Cerebellar cortex (tissue), 1 donor: ENCODE measurements around the gene VARS2.
A peak's percentile ranks its signal among the peaks of the same experiment; 100 is the strongest.
"Not testable (repeated sequence)": the region's sequence is repeated elsewhere in the genome, so short reads cannot be mapped to it uniquely, and the experiment has no call there.

Experiments used
- DNase-seq: peaks from one replicate; pipeline ENCODE4 v3.0.0-alpha.2; 2015; ENCODE audit warnings: low spot score

Gene VARS2

DNA sequence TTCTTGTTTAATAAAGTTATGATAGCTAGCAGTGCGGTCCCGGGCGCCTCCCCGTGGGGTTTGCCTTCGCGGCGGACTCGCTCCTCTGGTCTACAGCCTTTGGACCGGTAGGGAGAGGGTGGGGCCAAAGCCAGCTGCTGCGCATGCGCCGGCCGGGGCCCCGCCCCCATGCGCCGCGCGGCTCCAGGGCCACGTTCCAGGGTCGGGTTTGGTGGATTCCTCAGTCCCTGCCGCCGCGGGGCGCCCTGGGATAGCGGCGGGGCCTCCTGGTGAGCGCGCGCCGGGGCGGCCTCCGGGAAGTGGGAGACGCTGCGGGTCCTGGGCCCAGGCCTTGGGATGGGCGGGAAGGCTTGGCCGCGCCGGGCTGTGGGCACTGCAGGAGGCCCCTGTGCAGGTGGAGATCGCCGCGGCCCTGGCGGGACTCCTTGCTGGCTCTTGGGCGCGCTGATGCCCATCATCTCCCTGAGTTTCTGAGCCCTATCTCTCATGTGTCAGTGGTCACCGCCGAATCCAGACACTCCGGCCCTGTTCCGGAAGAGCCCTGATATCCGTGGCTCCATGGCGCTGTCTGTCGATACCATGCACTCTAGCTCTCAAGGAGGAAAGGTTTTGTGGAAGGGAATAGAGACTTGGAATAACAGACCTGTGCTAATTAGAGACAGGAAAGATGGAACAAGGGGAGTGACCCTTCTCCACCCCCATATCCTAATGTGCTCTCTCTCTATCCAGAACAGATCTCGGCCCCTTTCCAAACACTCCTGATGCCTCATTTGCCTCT lies at the start of gene VARS2:
Gene VARS2 (plus strand): TSS at position 163 of the 778 bp plus-strand sequence. CDS start 599 bp downstream, at position 762.
- DNase-seq = peak; percentile 85

DNA sequence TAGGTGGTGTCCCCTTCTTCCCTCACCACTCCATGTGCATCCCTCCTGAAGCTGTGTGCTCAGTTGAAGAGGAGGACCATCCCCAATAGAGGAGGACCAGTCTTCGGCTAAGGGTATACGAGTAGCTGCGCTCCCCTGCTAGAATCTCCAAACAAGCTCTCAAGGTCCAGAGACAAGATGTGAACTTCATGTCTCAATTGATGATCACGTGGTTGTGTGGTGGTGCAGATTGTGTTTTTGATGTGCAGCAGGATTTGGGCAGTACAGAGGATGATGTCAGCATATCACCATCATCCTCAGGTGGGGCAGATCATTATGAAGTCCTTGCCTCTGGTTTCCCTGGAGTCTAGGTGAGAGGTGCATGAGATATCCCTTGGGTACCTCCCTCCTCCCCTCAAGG lies 49.7 kb upstream of the VARS2 start:
- no peak for DNase-seq

DNA sequence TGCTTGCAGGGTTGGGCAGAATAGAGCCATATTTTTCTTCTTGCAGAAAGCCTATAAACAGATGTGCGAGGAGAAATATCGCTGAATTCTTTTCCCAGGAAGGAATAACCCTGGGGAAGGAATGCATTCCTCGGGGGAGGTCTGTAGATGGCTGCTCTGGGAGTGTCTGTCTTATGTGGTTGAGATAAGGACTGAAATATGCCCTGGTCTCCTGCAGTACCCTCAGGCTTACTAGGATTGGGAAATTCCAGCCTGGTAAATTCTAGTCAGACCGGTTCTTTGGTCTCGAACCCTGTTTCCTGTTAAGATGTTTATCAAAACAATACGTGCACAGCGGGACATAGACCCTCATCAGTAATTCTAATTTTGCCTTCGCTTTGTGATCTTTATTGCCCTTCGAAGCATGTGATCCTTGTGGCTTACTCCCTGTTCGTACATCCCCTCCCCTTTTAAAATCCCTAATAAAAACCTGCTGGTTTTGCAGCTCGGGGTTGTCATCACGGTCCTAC lies 44.7 kb upstream of the VARS2 start:
- DNase-seq = not testable (repeated sequence)

DNA sequence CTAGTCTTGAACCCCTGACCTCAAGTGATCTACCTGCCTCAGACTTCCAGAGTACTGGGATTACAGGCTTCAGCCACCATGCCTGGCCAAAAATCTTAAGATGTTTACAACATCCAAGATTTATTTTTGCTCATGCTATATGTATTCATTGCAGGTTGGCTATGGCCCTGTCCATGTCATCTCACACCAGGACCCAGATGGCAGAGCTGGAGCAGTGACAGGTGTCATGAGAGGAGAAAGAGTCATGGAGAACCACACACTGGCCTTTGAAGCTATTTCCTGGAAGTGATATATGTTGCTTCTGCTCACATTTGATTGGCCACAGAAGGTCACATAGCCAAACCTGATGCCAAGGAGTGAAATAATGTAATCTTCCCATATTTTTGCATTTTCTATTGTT lies 43.5 kb upstream of the VARS2 start:
- no peak for DNase-seq

DNA sequence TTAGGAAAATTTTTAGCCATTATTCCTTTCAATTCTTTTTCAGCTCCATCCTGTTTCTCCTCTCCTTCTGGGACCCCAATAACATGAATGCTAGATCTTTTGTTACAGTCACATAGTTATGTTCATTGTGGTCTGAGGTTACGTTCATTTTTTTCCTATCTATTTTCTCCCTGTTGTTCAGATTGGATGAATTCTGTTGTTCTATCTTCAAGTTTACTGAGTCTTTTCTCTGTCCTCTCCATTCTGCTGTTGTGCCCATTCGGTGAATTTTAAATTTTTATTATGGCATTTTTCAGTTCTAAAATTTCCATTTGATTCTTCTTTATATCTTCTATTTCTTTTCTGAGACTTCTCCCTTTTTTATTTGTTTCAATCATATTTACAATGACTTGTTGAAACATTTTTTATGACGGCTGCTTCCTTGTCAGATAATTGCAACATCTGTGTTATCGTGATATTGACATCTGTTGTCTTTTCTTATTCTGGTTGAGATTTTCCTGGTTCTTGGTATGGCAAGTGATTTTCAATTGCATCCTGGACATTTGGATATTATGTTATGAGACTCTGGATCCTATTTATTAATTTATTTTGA lies 42.4 kb upstream of the VARS2 start:
- DNase-seq = no peak

DNA sequence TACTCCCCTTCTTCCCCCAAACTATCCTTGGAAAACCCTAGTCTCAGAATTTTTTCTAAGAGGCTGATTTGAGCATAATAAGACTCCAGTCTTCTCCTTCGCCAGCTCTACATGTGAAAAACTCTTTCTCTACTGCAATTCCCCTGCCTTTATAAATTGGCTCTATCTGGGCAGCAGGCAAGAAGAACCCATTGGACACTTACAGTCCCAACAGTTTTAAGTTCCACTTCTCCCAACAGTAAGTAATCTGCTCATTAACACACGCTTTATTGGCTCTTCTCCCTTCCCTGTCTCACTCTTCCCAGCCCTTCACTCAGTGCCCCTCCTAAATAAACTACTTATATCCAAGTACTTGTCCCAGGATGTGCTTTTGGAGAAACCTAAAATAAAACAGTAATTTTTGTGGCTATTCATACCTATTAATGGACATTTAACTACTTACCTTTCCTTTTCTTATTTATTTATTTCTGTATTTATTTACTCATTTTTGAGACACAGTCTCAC lies 40.8 kb upstream of the VARS2 start:
- no peak for DNase-seq

DNA sequence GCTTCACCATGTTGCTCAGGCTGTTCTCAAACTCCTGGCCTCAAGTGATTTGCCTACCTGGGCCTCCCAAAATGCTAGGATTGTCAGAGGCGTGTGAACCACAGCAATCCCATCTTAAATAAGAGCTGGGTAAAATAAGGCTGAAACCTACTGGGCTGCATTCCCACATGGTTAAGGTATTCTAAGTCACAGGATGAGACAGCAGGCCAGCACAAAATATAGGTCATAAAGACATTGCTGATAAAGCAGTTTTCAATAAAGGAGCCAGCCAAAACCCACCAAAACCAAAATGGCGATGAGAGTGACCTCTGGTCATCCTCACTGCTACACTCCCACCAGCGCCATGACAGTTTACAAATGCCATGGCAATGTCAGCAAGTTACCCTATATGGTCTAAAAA lies 40.2 kb upstream of the VARS2 start:
- DNase-seq = not testable (repeated sequence)

DNA sequence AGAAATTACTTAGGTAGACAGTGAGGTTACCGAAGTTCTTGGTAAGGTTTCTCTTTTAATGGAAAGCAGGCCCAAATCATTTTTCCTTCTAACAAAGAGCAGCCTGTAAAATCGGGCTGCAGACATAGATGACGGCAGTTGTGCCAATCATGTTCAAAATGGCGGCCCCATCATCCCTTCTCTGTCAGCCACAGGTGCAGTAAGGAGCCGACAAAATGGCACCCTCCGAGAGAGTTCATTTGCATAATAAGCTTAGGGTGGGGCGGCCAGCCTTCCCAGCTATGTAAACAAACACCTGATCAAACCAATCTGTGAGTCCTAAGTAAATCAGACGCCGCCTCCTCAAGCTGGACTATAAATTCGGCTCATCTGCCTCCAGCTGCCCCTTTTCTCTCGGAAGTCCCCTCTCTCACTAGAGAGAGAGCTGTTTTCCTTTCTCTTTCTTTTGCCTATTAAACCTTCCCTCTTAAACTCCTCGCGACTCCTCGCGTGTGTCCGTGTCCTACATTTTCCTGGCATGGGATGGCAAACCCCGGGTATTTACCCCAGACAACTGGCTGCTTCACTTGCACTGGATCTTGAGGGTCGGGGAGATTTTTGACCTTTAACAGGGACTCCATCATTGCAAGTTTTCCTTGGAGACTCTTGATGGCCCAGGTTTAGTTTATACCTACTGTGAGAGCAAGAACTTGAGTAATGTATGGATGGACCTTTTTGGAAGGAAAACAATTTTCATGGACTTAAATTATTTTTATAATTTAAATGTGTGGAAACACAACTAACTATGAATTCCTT lies 38.6 kb upstream of the VARS2 start:
- DNase-seq = no peak

DNA sequence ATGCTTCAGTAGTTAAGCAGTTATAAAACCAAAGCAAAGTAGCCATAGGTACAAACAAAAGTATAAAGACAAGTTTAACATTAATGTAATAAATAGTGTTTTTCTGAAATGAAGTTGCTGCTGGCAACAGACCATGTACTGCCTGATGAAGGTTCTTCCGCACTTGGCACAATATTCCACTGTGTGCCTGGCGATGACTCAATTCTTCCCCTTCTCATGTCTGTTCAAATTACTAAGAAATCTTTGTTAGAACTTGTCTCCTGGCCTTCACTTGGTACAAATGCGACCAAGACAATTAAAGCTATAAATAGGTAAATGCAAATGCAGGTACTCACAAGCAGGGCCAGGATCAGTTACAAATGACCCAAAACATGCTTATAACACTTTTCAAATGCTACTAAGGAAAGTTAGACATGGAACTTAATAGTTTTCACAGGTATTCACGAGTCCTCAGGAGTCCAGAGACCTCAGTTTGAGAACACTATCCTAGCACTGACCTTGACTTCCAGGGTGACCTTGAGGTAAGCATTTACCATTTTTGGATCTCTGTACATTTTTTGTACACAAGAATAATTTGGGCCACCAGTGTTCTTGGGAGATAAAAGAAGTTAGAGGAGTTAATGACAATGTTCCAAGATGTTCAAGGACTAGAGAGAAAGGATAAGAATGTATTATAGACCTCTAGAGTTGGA lies 37.9 kb upstream of the VARS2 start:
- no peak for DNase-seq

DNA sequence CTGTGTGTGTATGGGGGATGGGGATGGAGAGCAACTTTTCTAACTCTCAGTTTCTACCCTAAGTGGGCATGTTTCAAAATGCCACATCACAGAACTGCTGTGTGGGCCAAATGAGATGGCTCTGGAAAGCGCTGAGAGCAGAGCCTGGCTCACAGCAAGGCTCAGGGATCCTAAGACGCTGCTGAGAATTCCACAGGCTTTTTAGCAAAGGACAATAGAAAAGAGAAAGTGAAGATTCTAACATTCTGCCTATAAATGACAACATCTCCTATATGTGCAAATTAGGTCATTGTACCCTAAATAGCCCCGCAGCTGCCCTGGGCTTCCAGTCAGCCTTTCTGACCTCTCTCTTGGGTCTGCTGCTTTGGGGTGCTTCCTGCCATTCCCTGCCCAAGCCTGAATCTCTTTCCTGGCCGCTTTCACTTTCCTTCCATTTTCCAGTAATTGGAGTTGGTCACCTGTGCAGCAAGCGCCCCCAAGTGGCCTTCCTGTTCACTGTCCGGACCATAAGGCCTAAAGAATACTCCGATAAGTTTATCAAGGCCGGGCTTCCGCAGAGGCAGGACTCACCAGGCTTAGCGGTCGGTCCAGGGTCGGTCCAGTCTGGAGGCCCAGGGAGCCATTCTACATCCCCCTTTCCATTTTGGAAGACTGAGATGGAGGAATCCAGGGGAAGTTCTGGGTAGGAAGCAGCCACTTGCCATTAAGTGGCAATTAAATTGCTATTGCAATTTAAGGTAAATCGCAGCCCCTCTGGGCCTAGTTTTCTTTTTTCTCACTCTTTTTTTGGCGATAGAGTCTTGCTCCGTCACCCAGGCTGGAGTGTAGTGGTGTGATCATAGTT lies 36.4 kb upstream of the VARS2 start:
- peak; percentile 95 for DNase-seq

DNA sequence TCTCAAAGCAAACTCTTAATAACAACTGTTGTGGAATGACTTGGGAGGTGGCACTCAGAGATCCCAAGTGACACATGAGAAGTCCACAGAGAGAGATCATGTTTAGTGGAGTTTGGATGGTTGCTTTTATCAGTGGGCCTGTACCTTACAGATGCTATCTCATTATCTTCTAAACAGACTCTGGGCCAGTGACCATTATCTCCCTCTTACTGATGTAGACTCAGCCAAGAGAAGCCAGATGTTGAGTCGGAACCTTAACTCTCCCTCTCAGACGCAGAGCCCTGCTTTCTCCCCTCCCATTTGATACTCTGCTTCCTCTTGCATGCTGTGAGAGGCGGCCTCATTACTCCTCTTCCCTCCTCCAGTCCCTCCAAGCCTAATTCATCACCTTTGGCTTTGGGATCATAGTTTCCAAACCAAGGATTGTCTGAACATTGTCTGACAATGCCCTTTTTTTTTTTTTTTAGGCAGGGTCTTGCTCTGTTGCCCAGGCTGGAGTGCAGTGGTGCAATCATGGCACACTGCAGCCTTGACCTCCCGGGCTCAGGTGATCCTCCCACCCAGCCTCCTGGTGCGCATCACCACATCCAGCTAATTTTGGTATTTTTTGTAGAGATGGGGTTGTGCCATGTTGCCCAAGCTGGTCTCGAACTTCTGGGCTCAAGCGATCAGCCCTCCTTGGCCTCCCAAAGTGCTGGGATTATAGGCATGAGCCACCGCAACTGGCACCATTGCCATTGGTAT lies 34.2 kb upstream of the VARS2 start:
- DNase-seq = no peak

DNA sequence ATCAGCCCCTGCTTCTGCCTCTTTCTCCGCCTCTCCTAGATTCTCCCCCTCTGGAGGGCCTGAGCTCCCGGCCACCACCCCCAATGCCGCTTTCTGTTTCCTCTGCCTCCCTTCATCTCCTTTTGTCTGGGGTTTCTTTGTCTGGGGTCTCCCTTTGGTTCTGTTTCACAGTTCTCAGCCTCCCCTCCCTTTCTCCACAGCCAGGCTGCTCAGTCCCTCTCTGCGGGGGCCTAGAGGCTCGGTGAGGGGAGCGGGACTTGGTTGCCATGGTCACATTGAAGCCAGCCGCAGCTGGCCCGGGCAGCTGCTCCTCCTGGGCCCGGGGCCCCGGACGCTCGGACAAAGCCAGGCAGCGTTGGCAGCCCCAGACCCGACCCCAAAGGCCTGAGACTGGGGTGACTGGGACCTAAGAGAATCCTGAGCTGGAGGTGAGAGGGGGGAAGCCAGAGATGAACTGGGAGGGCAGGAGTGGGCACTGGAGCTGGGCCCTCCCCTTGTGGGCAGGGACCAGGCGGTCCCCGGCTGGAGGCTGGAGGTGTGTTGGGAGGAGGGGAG lies 33.3 kb upstream of the VARS2 start:
- no peak for DNase-seq

DNA sequence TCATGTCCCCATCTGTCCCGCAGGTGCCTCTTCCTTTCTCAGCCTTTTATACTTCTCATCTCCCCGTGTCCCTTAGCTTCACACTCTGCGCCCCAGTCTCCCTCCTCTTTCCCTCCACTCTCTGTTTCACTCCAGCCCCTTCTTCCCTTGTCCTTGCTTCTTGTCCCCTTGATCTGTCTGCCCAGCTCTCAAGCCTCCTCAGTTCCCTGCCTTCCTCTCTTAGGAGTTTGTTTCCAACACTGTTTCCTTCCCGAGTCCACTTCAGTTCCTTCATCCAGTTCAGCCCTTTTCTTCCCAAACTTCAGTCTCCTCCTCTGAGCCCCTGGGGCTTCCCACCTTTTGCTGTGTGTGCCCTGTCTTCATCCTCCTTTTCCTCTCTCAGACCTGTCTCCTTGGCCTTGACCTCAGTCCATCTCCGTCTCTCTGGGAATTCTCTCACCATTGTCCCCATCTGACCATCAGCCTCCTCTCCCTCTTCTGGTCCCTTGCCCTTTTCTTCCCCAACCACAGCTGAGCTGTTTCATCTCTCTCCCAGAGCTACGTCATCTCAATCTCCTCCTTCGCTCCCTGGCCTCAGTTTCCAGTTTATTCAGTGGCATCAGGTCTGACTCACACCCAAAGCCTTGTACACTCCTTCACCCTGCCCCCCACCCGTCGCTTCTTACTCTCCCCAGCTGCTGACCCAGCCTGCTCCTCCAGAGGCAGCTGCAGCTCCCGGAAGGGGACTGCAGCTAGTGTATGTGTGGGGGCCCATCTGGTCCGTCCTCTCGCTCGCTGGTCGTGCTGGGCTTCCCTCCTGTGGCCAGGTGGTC lies 32.4 kb upstream of the VARS2 start:
- no peak for DNase-seq

DNA sequence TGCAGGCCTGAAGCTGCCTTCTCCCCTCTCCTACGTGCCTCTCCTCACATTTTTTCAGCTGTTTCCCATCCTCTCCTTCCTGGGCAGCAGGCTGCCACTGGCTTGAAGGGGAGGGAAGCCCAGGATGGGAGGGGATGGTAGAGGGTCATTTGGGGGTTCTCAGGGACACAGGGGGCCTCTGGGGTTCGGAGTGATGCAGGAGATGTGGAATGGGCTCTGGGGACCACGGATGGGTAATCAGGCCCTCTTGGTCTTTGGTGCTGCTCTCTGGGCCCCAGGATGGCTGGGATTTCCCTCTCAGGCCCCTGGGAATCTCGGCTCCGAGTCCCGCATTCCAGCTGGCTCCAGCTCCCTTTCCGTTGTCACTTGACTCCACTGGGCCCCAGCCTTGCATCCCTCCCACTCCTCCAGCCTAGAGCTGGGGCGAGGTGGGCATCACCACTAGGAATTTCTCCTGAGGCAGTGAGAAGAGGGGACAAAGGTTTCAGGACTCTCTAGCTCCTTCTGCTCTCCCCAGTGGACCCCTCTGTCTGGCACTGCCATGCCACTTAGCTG lies 31.8 kb upstream of the VARS2 start:
- no peak for DNase-seq

DNA sequence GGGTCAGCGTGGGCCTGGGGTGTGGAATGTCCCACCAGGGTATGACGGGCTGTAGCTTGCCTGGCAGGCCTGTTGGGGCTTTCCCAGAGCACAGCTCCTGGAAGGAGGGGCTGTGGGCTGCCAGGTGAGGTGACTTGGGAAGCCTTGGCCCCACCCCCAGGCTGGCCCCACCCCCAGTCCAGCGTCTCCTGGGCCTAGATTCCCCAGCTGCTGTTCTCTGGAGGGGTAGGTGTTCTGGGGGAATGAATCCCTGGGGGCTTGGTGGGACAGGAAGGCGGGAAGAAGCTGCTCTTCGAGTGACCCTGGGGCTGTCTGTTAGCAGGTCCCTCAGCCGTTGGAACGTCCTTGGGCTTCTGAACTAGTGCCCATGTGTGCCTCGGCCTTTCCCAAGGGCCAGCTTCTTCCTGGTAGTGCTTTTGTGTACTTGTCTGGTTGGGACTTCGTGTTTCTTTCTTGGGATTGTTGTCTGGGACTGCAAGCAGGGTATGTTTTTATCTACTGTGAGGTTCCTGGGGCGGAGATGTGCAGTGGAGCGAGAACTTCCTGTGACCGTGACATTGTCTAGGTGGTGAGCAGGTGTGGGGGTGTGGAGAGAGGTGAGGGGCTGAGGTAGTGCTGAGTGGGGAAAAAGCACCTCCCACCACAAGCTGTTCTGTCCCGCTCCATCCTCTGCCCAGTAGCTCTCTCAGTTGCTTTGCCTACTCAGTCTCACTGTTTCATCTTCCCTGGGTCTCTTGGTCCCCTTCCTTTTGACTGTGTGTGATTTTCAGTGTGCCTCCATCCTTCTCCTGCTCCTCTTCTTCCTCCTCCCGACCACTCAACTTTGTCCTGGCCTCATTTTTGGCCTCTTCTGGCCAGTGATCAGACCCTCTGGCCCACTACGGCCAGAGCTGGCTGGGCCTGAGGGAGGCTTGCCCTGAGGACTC lies 31.0 kb upstream of the VARS2 start:
- peak; percentile 51 for DNase-seq

DNA sequence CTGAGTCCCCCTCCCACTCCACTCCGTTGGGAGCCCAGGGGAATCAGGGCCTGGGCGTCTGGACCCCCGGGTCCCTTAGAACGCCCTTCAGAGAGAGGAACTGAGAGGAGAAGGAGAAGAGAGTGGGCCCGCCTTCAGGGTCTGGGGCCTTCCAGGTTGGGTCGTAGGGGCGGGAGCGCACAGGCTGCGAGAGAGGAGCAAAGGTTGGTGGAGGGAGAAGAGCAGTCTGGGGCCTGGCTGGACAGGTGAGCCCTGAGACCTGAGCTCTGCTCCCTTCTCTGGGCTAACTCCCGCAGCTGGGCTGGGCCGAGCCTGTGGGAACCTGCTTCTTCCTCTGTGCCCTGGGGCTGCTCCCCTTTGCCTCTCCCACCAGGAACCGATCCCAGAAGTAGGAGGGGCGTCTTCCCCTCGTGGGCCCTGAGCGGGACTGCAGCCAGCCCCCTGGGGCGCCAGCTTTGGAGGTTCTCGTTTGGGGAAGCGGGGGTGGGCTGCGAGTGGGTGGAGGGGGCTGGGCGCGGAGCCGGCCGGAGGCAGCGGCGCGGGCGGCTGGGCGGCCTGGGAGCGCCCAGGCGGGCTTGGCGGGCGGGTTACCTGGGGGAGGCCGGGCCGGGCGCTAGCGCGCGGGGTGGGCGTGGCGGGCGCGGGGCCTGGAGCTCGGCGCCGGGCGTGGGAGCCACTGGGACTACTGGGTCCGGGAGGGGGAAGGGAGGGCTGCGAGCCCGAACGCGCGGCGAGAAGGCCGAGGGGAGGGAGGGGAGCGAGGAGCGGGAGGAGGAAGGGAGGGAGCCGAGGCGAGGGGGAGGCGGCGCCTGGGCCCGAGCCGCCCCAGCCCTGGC lies 30.1 kb upstream of the VARS2 start, which contains the start of gene DDR1:
Gene DDR1 (plus strand): TSS at position 835 of the 836 bp plus-strand sequence. CDS start 4,211 bp downstream, outside the sequence.
- DNase-seq = peak; percentile 66
